DND-41 (cell line): ENCODE results near the gene TYRP1.

Experiments used
- ATAC-seq: fragments of 200-7000 bp; cut with Tn5 transposase; 3 replicates; pipeline ENCODE4 v1.9.1; 2021; ENCODE audit warnings: low read depth; ENCODE audit not compliant: insufficient read depth
- DNase-seq: peaks from one replicate; pipeline ENCODE4 v3.0.0-alpha.2; 2020
- H2AFZ ChIP-seq: 2 replicates; pipeline ENCODE4 v1.6.0; 2012; ENCODE audit warnings: low read depth, low read length
- H3K27ac ChIP-seq: 2 replicates; pipeline ENCODE4 v1.5.1; 2012; ENCODE audit warnings: low read length, inconsistent platforms
- H3K27me3 ChIP-seq: fragments of 200-600 bp; sonication (generic); 2 replicates; pipeline ENCODE4 v1.6.0; 2012; ENCODE audit warnings: low read length, mild to moderate bottlenecking, inconsistent platforms; ENCODE audit not compliant: insufficient read depth, poor library complexity
- H3K36me3 ChIP-seq: 2 replicates; pipeline ENCODE4 v1.5.1; 2012; ENCODE audit warnings: low read length, inconsistent platforms; ENCODE audit not compliant: insufficient read depth
- H3K4me1 ChIP-seq: 2 replicates; pipeline ENCODE4 v1.5.1; 2012; ENCODE audit warnings: mild to moderate bottlenecking, low read length; ENCODE audit not compliant: insufficient read depth
- H3K4me2 ChIP-seq: 2 replicates; pipeline ENCODE4 v1.6.0; 2012; ENCODE audit warnings: mild to moderate bottlenecking, moderate library complexity, low read length, inconsistent platforms; ENCODE audit not compliant: insufficient read depth
- H3K4me3 ChIP-seq, 2 experiments: fragments of 200-600 bp in 1 of 2; shearing (Covaris generic) in 1 of 2; 2 replicates each; pipeline ENCODE4 v1.5.1; 2012 to 2016; ENCODE audit warnings: inconsistent platforms in 2 of 2, low read length in 2 of 2, mild to moderate bottlenecking in 2 of 2, low read depth in 1 of 2, moderate library complexity in 1 of 2
- H3K79me2 ChIP-seq: 2 replicates; pipeline ENCODE4 v1.6.0; 2012; ENCODE audit warnings: low read length, inconsistent platforms; ENCODE audit not compliant: insufficient read depth
- H3K9ac ChIP-seq: 2 replicates; pipeline ENCODE4 v1.6.0; 2012; ENCODE audit warnings: low read depth, mild to moderate bottlenecking, inconsistent platforms, low read length, moderate library complexity
- H3K9me3 ChIP-seq: 2 replicates; pipeline ENCODE4 v1.5.1; 2012; ENCODE audit warnings: low read length, moderate library complexity, mild to moderate bottlenecking, inconsistent platforms; ENCODE audit not compliant: insufficient read depth, severe bottlenecking
- H4K20me1 ChIP-seq: 2 replicates; pipeline ENCODE4 v1.6.0; 2012; ENCODE audit warnings: low read length; ENCODE audit not compliant: insufficient read depth
- CTCF ChIP-seq: IDR thresholded peaks from 2 replicates; pipeline ENCODE4 v1.5.1; 2012; ENCODE audit warnings: borderline replicate concordance, low read length, moderate library complexity, mild to moderate bottlenecking; ENCODE audit not compliant: poor library complexity, severe bottlenecking; ENCODE audit errors: extremely low read depth
- EZH2 ChIP-seq: IDR thresholded peaks from 3 replicates; pipeline ENCODE4 v1.6.1; 2012; ENCODE audit warnings: borderline replicate concordance, low read depth, mild to moderate bottlenecking, moderate library complexity, low read length, inconsistent platforms; ENCODE audit not compliant: severe bottlenecking

The TYRP1 gene

DNA sequence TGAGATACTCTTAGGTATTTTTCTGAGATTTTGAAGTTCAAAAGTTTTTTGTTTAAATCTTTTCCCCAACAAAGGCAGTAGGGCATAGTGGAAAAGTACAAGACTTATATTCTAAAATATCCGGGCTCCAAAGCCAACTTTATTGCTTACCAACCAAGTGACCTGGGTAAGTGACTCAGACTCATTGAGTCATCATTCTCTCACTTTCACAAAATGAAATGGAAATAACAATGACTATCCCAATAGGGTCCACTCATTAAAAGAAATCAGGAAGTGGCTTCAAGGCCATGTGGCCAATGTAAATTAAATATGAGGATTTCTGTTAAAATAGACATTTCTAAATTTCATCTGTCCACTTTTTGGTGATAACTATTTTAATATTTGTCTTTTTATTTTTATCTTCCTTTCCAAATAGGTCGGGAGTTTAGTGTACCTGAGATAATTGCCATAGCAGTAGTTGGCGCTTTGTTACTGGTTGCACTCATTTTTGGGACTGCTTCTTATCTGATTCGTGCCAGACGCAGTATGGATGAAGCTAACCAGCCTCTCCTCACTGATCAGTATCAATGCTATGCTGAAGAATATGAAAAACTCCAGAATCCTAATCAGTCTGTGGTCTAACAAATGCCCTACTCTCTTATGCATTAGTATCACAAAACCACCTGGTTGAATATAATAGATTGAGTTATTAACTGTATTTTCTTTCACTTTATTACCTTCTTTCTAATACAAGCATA, 15.5 kb downstream of the TYRP1 start:
- H3K4me3 ChIP-seq = no peak overlapping the region
- H3K27ac ChIP-seq = no peak overlapping the region
- H3K36me3 ChIP-seq = no peaks in the 10 kb centered on the region
- H2AFZ ChIP-seq = no peak overlapping the region
- no peaks in the 10 kb centered on the region for H4K20me1 ChIP-seq
- no peaks in the 10 kb centered on the region for H3K79me2 ChIP-seq
- H3K27me3 ChIP-seq = no peaks in the 10 kb centered on the region
- H3K9ac ChIP-seq = no peak overlapping the region
- H3K4me1 ChIP-seq = no peaks in the 10 kb centered on the region
- no peak overlapping the region for H3K4me2 ChIP-seq
- no peak for TF ChIP-seq CTCF
- TF ChIP-seq EZH2 = no peak
- H3K9me3 ChIP-seq = no peaks in the 10 kb centered on the region
- no peak for ATAC-seq
- DNase-seq = no peak

- ATAC-seq = no peak
- no peak overlapping the region for H3K9ac ChIP-seq
Measured at GRCh38 chr9:12712532-12712931, 19.3 kb downstream of the TYRP1 start.

GRCh38 chr9:12715268-12715667, 22.1 kb downstream of the TYRP1 start:
- no peak for TF ChIP-seq CTCF
- no peak for TF ChIP-seq EZH2
- no peaks in the 10 kb centered on the region for H4K20me1 ChIP-seq
- H3K4me2 ChIP-seq = no peak overlapping the region
- DNase-seq = no peak
- H3K4me1 ChIP-seq = no peaks in the 10 kb centered on the region
- no peaks in the 10 kb centered on the region for H3K36me3 ChIP-seq
- no peak for ATAC-seq
- H3K27ac ChIP-seq = no peak overlapping the region
- H3K79me2 ChIP-seq = no peaks in the 10 kb centered on the region
- no peaks in the 10 kb centered on the region for H3K27me3 ChIP-seq
- H3K9ac ChIP-seq = no peak overlapping the region
- H2AFZ ChIP-seq = no peak overlapping the region
- H3K4me3 ChIP-seq = no peak overlapping the region
- H3K9me3 ChIP-seq = no peaks in the 10 kb centered on the region

More at GRCh38 chr9:12712532-12712931, 19.3 kb downstream of the TYRP1 start:
- Histone ChIP-seq H3K27me3 (no peaks in the 10 kb centered on the region), H3K36me3 (no peaks in the 10 kb centered on the region), H3K4me2 (no peak overlapping the region), H3K4me3 (no peak overlapping the region), H3K79me2 (no peaks in the 10 kb centered on the region), H4K20me1 (no peaks in the 10 kb centered on the region), H3K4me1 (no peaks in the 10 kb centered on the region), H3K9me3 (no peaks in the 10 kb centered on the region), H3K27ac (no peak overlapping the region), H2AFZ (no peak overlapping the region)
- TF ChIP-seq CTCF (no peak), EZH2 (no peak)
- DNase-seq = no peak
